HG03354 (cell line): Measurements from ENCODE around the gene MFN1.
A peak's percentile ranks its signal among the peaks of the same experiment; 100 is the strongest.

Experiments
- ATAC-seq: cut with Tn5 transposase; IDR thresholded peaks from one replicate; pipeline ENCODE4 v1.9.1; 2021; ENCODE audit warnings: mild to moderate bottlenecking; ENCODE audit not compliant: unreplicated experiment, poor library complexity, severe bottlenecking

MFN1 gene

GRCh38 chr3:179333084-179333483, 14.4 kb upstream of the MFN1 start:
- no peak for ATAC-seq

GRCh38 chr3:179336345-179336929, 11.1 kb upstream of the MFN1 start:
- no peak for ATAC-seq

GRCh38 chr3:179348325-179349013, 960 bp downstream of the MFN1 start:
- ATAC-seq, result peak; percentile 48

GRCh38 chr3:179355996-179356395, 8.5 kb downstream of the MFN1 start:
- no peak for ATAC-seq

- ATAC-seq, result no peak
Observed at GRCh38 chr3:179363332-179363731, 15.8 kb downstream of the MFN1 start.

GRCh38 chr3:179369621-179370020, 22.1 kb downstream of the MFN1 start:
- ATAC-seq, result no peak

GRCh38 chr3:179373938-179374337, 26.4 kb downstream of the MFN1 start:
- no peak for ATAC-seq

GRCh38 chr3:179375091-179375999, 27.8 kb downstream of the MFN1 start:
- ATAC-seq, result no peak

GRCh38 chr3:179376474-179376873, 29.0 kb downstream of the MFN1 start:
- ATAC-seq, result no peak

- no peak for ATAC-seq
Observed at GRCh38 chr3:179391906-179392305, 44.4 kb downstream of the MFN1 start.

GRCh38 chr3:179398574-179399231, 51.2 kb downstream of the MFN1 start:
- ATAC-seq, result no peak

- ATAC-seq, result no peak
Observed at GRCh38 chr3:179401561-179401960, 54.1 kb downstream of the MFN1 start.

GRCh38 chr3:179402963-179403362, 55.5 kb downstream of the MFN1 start:
- ATAC-seq, result no peak

- ATAC-seq, result no peak
Observed at GRCh38 chr3:179404307-179404706, 56.8 kb downstream of the MFN1 start.

- ATAC-seq, result no peak
Observed at GRCh38 chr3:179410331-179410730, 62.8 kb downstream of the MFN1 start.

- peak; percentile 62 for ATAC-seq
Observed at GRCh38 chr3:179410999-179411398, 63.5 kb downstream of the MFN1 start.

GRCh38 chr3:179414804-179415203, 67.3 kb downstream of the MFN1 start:
- no peak for ATAC-seq

- ATAC-seq, result no peak
Observed at GRCh38 chr3:179415377-179415776, 67.9 kb downstream of the MFN1 start.

GRCh38 chr3:179416681-179417080, 69.2 kb downstream of the MFN1 start:
- ATAC-seq, result no peak

- no peak for ATAC-seq
Observed at GRCh38 chr3:179418610-179419009, 71.1 kb downstream of the MFN1 start.
